T-cell (primary cell): ENCODE data around the gene FCGR3B. TPM values are rescaled to one million over a fixed set of nuclear protein-coding genes. Genes with fewer than 3 reads are reported as not detected.
"Not testable (repeated sequence)": the region's sequence is repeated elsewhere in the genome, so short reads cannot be mapped to it uniquely, and the experiment has no call there.

Experiments used
- ATAC-seq, 4 experiments: fragments of 200-7000 bp in 3 of 4; fragments of 150-1000 bp in 1 of 4; cut with Tn5 transposase; replicated peaks in 1 of 4; 1 replicate in 3 of 4; 2 replicates in 1 of 4; pipeline ENCODE4 v1.10.0; 2021; ENCODE audit warnings: moderate library complexity in 3 of 4, mild to moderate bottlenecking in 2 of 4, moderate number of reproducible peaks in 1 of 4
- CTCF ChIA-PET, 2 donors: fragments of 300-600 bp; sonication (Branson Sonifier 250); formaldehyde crosslinking; loops; one replicate each; lab custom pipeline; 2022; ENCODE audit warnings: antibody characterized with exemption in 2 of 2; lab: Charles Lee
- POLR2A ChIA-PET, 2 donors: fragments of 300-600 bp; sonication (Branson Sonifier 250); formaldehyde crosslinking; loops; one replicate each; lab custom pipeline; 2022; ENCODE audit warnings: antibody characterized with exemption in 2 of 2; lab: Charles Lee
- DNase-seq, 35 experiments: peaks; one replicate each; pipeline versions ENCODE4 v3.0.0 to v3.0.0-alpha.2; 2013 to 2023
- H3K27ac ChIP-seq: one replicate; pipeline ENCODE4 v1.5.1; 2013; ENCODE audit warnings: low read length
- H3K27me3 ChIP-seq, 2 experiments: replicated peaks in 1 of 2; 1 replicate in 1 of 2; 2 replicates in 1 of 2; pipeline versions ENCODE4 v1.6.1 to v1.7.0; 2013; ENCODE audit warnings: low read length in 1 of 2, mixed read lengths in 1 of 2; ENCODE audit not compliant: control insufficient read depth in 2 of 2, insufficient read depth in 2 of 2; ENCODE audit errors: extremely low read depth in 1 of 2
- H3K36me3 ChIP-seq, 2 donors: 1 replicate in 1 of 2; 2 replicates in 1 of 2; pipeline versions ENCODE4 v1.6.1 to v1.7.0; 2013; ENCODE audit warnings: low read length in 1 of 2; ENCODE audit not compliant: control insufficient read depth in 2 of 2, insufficient read depth in 1 of 2; ENCODE audit errors: extremely low read depth in 1 of 2
- H3K4me1 ChIP-seq, 2 experiments: 1 replicate in 1 of 2; 2 replicates in 1 of 2; pipeline versions ENCODE4 v1.6.1 to v1.7.0; 2013; ENCODE audit warnings: low read length in 2 of 2, mixed read lengths in 1 of 2; ENCODE audit not compliant: insufficient read depth in 2 of 2, control insufficient read depth in 1 of 2; ENCODE audit errors: extremely low read depth in 1 of 2
- H3K4me3 ChIP-seq, 2 donors: 1 replicate in 1 of 2; 2 replicates in 1 of 2; pipeline versions ENCODE4 v1.5.1 to v1.7.0; 2013; ENCODE audit warnings: mild to moderate bottlenecking in 2 of 2, low read length in 1 of 2, moderate library complexity in 1 of 2; ENCODE audit not compliant: control insufficient read depth in 1 of 2; ENCODE audit errors: extremely low read depth in 1 of 2
- H3K9me3 ChIP-seq: 2 replicates; pipeline ENCODE4 v1.7.0; 2013
- H3K27ac Mint-ChIP-seq, 2 donors: one replicate each; pipeline ENCODE4 v1.8.0; 2020 to 2021; ENCODE audit warnings: mild to moderate bottlenecking in 2 of 2, mixed read lengths in 2 of 2
- H3K27me3 Mint-ChIP-seq, 2 donors: one replicate each; pipeline ENCODE4 v1.8.0; 2021 to 2022; ENCODE audit warnings: mixed read lengths in 2 of 2
- H3K36me3 Mint-ChIP-seq: one replicate; pipeline ENCODE4 v1.8.0; 2021; ENCODE audit warnings: mixed read lengths
- H3K4me1 Mint-ChIP-seq, 3 donors: one replicate each; pipeline ENCODE4 v1.8.0; 2020 to 2022; ENCODE audit warnings: mixed read lengths in 3 of 3, mild to moderate bottlenecking in 1 of 3
- H3K4me3 Mint-ChIP-seq, 3 donors: one replicate each; pipeline ENCODE4 v1.8.0; 2020 to 2022; ENCODE audit warnings: mild to moderate bottlenecking in 3 of 3, mixed read lengths in 3 of 3, moderate library complexity in 3 of 3
- H3K9me3 Mint-ChIP-seq, 3 donors: one replicate each; pipeline ENCODE4 v1.8.0; 2020 to 2022; ENCODE audit warnings: mixed read lengths in 3 of 3
- WGBS: methylation state at CpG from one replicate; pipeline ENCODE4 v1.1.5; 2013; ENCODE audit warnings: missing lambda C conversion rate; ENCODE audit not compliant: insufficient coverage; 5-methylcytosine and 5-hydroxymethylcytosine counted together
- total RNA-seq, 35 experiments: library from RNA in 6 of 35; stranded (reverse) in 6 of 35; fragments of 120-200 nt in 1 of 35; gene quantifications; one replicate each; pipeline versions ENCODE4 v1.2.1 to v1.2.4 and lab custom pipeline; 2013 to 2026

The FCGR3B gene
- total RNA-seq, 5 donors from 2014 or later (not counting 1 experiment from before 2014, with no cell fraction given) = 0.42 to 0.88 (median 0.60) TPM; not detected in 2

DNA sequence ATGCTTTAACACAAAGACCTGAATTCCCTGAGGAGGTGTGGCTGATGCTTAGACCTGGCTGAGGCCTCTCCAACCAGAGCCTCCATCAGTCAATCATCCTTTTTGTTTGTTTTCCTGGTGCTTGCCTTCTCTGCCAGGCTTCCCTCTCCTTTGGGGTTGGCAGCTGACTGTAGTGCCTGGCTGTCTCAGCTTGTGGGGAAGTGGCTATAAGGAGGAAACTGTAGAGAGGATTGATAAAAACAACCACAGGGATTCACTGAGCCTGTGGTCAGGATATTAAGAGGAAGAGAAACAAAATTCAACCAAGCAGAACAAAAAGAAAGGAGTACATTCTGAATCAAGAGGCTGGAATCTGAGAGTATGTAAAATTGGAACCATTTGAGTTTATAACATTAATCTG is 27.5 kb upstream of the FCGR3B start:
- H3K4me3 Mint-ChIP-seq, H3K9me3 ChIP-seq, H3K4me1 Mint-ChIP-seq, H3K27ac ChIP-seq, H3K4me1 ChIP-seq, H3K36me3 Mint-ChIP-seq, ATAC-seq, H3K27ac Mint-ChIP-seq, H3K36me3 ChIP-seq, H3K4me3 ChIP-seq, H3K27me3 Mint-ChIP-seq, H3K27me3 ChIP-seq, CTCF ChIA-PET, H3K9me3 Mint-ChIP-seq, DNase-seq, POLR2A ChIA-PET: not testable (repeated sequence)

DNA sequence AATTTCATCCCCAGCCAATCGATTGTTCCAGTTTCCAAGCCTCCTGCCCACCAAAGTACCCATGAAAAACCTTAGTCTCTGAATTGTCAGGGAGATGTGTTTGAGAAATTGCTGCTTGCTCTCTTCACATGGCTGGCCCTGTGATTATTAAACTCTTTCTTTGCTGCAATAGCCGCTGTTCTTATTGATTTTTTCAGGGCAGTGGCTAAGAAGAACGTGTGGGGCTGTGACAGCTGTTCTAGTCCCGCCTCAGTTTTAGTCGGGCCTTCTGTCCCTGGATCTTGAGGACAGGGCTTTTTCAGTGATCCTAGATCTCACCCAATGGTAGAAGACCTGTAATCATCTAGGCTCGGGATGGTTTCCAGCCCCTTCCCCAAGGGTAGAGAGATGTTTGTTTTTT is 23.0 kb upstream of the FCGR3B start:
- H3K9me3 ChIP-seq, H3K27ac Mint-ChIP-seq, ATAC-seq, H3K4me3 ChIP-seq, H3K4me1 Mint-ChIP-seq, CTCF ChIA-PET, H3K36me3 Mint-ChIP-seq, H3K4me1 ChIP-seq, H3K27ac ChIP-seq, POLR2A ChIA-PET, H3K27me3 ChIP-seq, H3K27me3 Mint-ChIP-seq, DNase-seq, H3K4me3 Mint-ChIP-seq, H3K9me3 Mint-ChIP-seq, H3K36me3 ChIP-seq: not testable (repeated sequence)
- no CpG with 5 or more reads among the region's 6 CpGs for WGBS

DNA sequence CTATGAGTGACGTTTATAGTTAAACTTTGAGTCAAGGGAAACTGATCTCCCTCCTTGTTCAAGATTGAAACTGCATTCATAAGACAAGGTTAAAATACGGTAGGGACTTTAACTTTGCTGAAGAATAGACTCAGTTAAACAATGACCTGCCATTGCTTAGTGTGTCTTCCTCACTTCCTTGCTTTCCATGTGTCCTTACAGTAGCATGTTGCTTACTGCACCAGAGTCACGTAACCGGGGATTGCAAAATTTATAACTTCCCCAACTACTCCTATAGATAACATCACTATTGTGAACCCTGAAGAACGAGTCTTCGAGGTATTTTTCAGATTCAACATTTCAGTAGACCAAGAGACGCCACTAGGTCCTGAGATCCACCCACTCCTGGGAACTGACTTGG is 22.6 kb upstream of the FCGR3B start:
- no CpG with 5 or more reads among the region's 7 CpGs for WGBS
- H3K27ac Mint-ChIP-seq, H3K4me3 ChIP-seq, H3K27me3 Mint-ChIP-seq, CTCF ChIA-PET, H3K27me3 ChIP-seq, H3K4me1 ChIP-seq, H3K36me3 ChIP-seq, POLR2A ChIA-PET, H3K9me3 ChIP-seq, H3K4me1 Mint-ChIP-seq, H3K9me3 Mint-ChIP-seq, H3K27ac ChIP-seq, ATAC-seq, H3K36me3 Mint-ChIP-seq, DNase-seq, H3K4me3 Mint-ChIP-seq: not testable (repeated sequence)

DNA sequence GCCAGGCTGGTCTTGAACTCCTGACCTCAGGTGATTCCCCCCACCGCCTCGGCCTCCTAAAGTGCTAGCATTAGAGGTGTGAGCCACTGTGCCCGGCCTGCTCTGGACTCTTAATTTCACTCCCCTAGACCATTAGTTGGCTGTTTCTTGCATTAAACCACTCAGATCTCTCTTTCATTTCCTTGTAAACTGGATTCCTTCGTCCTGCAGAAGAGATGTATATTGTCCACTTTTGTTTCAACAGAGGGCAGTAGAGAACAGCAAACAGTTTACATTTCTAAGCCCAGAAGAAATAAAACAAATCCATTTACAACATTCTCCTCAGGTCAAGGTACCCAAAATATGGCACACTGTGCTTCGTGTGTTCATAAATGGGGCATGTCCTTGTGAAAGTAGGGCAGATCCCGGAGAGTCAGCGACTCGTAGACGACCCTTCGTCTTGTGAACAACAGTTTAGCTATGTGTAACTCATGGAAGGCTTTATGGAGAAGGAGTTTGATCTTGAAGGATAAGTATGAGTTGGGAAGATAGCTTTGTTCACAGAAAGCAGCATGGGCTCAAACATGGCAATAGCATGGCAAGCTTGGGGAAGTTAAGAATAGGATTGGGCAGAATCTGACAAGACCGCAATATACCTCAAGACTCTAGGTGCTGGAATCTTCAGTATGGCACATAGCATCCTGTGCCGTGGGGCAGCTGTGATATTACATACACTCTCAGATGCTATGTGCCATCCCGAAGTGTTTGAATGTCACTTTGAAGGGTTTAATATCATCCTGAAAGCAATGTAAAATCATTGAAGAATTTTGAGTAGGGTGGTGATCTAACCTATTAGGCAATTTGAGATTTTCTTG is 16.8 kb upstream of the FCGR3B start:
- ATAC-seq (peak in 2 of 4 experiments; percentile 54 to 78), DNase-seq (peak in 1 of 35 experiments; percentile 38)
- H3K27ac ChIP-seq, H3K4me1 Mint-ChIP-seq, H3K36me3 Mint-ChIP-seq, H3K27me3 ChIP-seq, H3K4me1 ChIP-seq, POLR2A ChIA-PET, H3K27ac Mint-ChIP-seq, H3K9me3 Mint-ChIP-seq, H3K4me3 Mint-ChIP-seq, H3K36me3 ChIP-seq, H3K9me3 ChIP-seq, H3K4me3 ChIP-seq: not testable (repeated sequence)
- peaks cover 5 to 17% of the 10 kb centered on the region in 2 donors for H3K27me3 Mint-ChIP-seq
- WGBS = 80% methylated on average over 7 of the region's 13 CpGs
- CTCF ChIA-PET = interaction anchor here (0.6 to 0.8 kb wide), 6 partner anchors 90 to 473 kb away, joined by 3 to 4 read pairs (median 3); no protein-coding TSS in a partner anchor

DNA sequence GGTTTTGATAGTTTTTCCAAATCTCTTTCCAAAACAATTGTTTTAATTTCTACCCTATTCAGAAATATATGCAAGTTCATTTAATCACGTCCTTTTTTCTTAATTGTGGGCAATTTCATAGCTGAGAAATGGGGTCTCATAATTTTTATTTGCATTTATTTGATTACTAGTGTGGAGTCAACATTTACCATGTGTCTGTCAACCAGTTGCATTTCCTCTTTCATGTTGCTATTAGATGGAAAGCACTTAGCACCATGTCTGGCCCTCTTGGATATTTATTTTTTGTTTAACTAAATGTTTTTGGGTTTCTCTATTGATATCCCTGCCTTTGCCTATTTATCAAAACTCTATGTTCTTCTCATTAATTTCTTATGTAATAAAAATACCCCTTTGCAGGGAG is 13.9 kb upstream of the FCGR3B start:
- H3K9me3 ChIP-seq, H3K4me1 ChIP-seq, DNase-seq, H3K27ac Mint-ChIP-seq, H3K36me3 Mint-ChIP-seq, POLR2A ChIA-PET, ATAC-seq, H3K4me3 ChIP-seq, H3K9me3 Mint-ChIP-seq, H3K4me3 Mint-ChIP-seq, H3K36me3 ChIP-seq, H3K27ac ChIP-seq, H3K27me3 ChIP-seq: not testable (repeated sequence)
- Mint-ChIP-seq H3K4me1 (peaks cover 2 to 17% (median 15%) of the 10 kb centered on the region in 3 donors), H3K27me3 (peaks cover 5 to 17% of the 10 kb centered on the region in 2 donors)
- WGBS = no CpG with 5 or more reads among the region's 1 CpG
- CTCF ChIA-PET = interaction anchor here in 1 of 2 donors (1.2 kb wide), 1 partner anchor 94 kb away, joined by 3 read pairs; no protein-coding TSS in a partner anchor

DNA sequence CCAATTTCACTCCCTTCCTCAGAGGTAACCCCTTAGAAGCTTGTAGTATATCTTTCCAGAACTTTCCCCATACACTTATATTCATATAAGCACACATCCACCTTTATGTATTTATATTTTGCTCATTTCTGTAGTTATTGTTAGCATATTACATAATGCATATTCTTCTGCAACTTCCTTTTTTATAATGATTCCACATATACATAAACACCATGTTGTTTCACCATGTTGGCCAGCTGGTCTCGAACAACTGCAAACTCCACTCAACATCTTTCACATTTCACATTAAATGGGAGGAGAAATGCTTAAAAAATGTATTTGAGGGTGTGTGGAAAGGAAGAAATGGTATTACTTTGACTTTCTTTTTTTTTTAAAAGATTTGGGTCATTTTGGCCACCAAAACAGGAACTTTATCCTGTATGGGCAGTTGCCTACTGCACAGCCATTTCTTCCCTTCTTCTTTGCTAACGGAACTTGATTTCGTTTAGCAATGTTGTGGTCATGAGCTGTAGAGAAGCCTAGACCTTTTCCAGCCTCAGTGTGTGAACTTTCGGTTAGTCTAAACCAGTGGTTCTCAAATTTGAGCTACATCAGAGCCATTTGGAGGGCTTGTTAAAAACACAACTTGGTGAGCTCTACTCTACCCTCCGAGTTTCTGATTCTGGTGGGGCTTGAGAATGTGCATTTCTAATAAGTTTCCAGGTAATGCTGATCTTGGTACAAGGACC is 12.7 kb upstream of the FCGR3B start:
- CTCF ChIA-PET = interaction anchor here in 1 of 2 donors (0.6 kb wide), 1 partner anchor 32 kb away, joined by 4 read pairs; no protein-coding TSS in a partner anchor
- DNase-seq, H3K27ac Mint-ChIP-seq, H3K4me3 Mint-ChIP-seq, H3K4me1 ChIP-seq, H3K4me3 ChIP-seq, H3K36me3 ChIP-seq, H3K36me3 Mint-ChIP-seq, H3K9me3 ChIP-seq, POLR2A ChIA-PET, H3K9me3 Mint-ChIP-seq, H3K27me3 ChIP-seq, H3K27ac ChIP-seq, ATAC-seq: not testable (repeated sequence)
- Mint-ChIP-seq H3K4me1 (peaks cover 2 to 17% (median 15%) of the 10 kb centered on the region in 3 donors), H3K27me3 (peaks cover 5 to 17% of the 10 kb centered on the region in 2 donors)
- WGBS = no CpG with 5 or more reads among the region's 5 CpGs
